SJSA1 (cell line): ENCODE measurements around the gene SLC43A3. TPM values are rescaled to one million over a fixed set of nuclear protein-coding genes. Genes with fewer than 3 reads are reported as not detected.

ENCODE experiments used
- DNase-seq, 2 experiments: peaks; one replicate each; pipeline ENCODE4 v3.0.0-alpha.2; 2015 to 2020; ENCODE audit warnings: low spot score in 2 of 2, low read depth in 1 of 2
- H3K27ac ChIP-seq: fragments of 250-450 bp; sonication (Bioruptor Pico); 2 replicates; pipeline ENCODE4 v1.5.1; 2020; ENCODE audit warnings: mild to moderate bottlenecking, moderate library complexity
- H3K27me3 ChIP-seq: fragments of 250-450 bp; sonication (Bioruptor Pico); replicated peaks from 2 replicates; pipeline ENCODE4 v1.5.1; 2020; ENCODE audit warnings: mild to moderate bottlenecking, moderate library complexity
- H3K36me3 ChIP-seq: fragments of 250-450 bp; sonication (Bioruptor Pico); 2 replicates; pipeline ENCODE4 v1.5.1; 2020; ENCODE audit warnings: mild to moderate bottlenecking
- H3K4me1 ChIP-seq: fragments of 250-450 bp; sonication (Bioruptor Pico); replicated peaks from 2 replicates; pipeline ENCODE4 v1.6.1; 2021; ENCODE audit warnings: mild to moderate bottlenecking
- H3K4me3 ChIP-seq: fragments of 250-450 bp; sonication (Bioruptor Pico); 2 replicates; pipeline ENCODE4 v1.5.1; 2020; ENCODE audit warnings: mild to moderate bottlenecking
- H3K9me3 ChIP-seq: fragments of 250-450 bp; sonication (Bioruptor Pico); replicated peaks from 2 replicates; pipeline ENCODE4 v1.5.1; 2020; ENCODE audit warnings: mild to moderate bottlenecking
- total RNA-seq: library from RNA; depleted of rRNA; stranded (reverse); fragments of >200 nt; shearing (Covaris generic); gene quantifications from 2 replicates; pipeline ENCODE4 v1.2.3, GENCODE V29; 2014

The SLC43A3 gene
- total RNA-seq, 1 experiment from 2014 or later = 62.2 TPM

DNA sequence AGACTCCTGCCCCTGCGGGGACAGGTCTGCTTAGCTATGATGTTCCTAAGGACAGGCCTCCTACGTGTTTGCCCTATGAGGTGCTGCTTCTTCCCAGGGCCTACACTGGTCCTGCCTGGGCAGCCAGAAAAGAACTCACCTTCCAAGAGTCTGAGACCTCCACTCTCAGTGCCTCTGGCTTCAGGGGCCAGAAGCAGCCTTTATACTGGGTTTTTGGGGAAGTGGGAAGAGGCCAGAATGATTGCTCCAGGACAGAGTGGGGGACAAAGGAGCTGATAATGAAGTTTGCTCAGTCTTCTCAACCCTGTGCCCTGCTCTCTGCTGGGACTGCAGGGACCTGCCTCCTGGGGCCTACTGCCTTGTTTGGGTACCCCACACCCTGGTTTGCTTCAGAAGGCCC is 45.9 kb downstream of the SLC43A3 start, which contains the start of gene PRG3:
Gene PRG3 (minus strand): TSS at position 176 of the 400 bp plus-strand sequence. CDS start 442 bp downstream, outside the sequence.
- no peak within 1 kb of the TSS for H3K4me3 ChIP-seq
- no peak within 1 kb of the TSS for H3K27ac ChIP-seq
- H3K27me3 ChIP-seq = peaks cover 13% of the 10 kb centered on the region
- no peaks in the 10 kb centered on the region for H3K9me3 ChIP-seq
- no peak for DNase-seq
- H3K36me3 ChIP-seq = no peaks in the 10 kb centered on the region
- no peaks in the 10 kb centered on the region for H3K4me1 ChIP-seq

DNA sequence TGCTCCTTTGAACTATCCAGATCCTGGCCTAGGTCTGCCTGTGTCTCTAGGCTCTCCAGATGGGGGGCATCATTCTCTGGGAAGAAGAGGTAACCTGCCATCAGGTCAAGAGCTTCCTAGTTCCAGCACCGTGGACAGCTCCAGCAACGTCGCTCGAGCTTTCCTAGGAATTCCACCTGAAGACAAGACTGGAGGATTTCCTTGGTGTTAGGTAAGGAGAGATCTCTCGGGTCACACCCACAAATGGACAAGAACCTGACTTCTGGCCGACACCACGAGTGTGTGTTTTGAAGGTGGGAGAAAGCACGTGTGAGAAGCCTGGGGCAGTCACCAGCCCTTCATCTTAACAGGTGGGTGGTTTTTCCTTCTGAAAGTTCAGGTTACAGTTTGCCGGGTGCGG is 47.2 kb downstream of the SLC43A3 start:
- no peak for DNase-seq
- H3K9me3 ChIP-seq = no peaks in the 10 kb centered on the region
- H3K4me1 ChIP-seq = no peaks in the 10 kb centered on the region
- peaks cover 8% of the 10 kb centered on the region for H3K27me3 ChIP-seq
- no peak overlapping the region for H3K4me3 ChIP-seq
- no peak overlapping the region for H3K27ac ChIP-seq
- no peaks in the 10 kb centered on the region for H3K36me3 ChIP-seq

DNA sequence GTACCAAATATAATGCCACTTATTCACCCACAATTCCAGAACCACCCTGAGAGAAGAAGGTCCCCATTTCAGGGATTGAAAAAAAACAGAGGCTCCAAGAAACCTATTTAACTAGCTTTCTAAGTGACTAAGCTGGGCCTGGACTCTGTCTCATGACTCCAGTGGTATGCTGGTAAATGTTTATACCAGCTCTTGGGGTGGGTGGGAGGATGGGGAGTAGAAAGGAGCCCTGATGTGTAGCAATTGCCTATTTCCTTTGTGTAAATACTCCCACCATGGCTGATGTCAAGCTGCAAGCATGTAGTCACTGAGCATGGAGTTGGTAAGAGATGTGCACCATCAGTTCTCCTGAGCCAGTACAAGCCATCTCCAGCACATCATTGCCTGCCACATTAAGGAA is 48.7 kb downstream of the SLC43A3 start:
- Histone ChIP-seq H3K27ac (no peak overlapping the region), H3K27me3 (0 out of 2 replicates have a peak, but pooled peaks cover 3% of the 10 kb centered on the region), H3K4me3 (no peak overlapping the region), H3K36me3 (no peaks in the 10 kb centered on the region), H3K9me3 (no peaks in the 10 kb centered on the region), H3K4me1 (no peaks in the 10 kb centered on the region)
- DNase-seq = no peak

DNA sequence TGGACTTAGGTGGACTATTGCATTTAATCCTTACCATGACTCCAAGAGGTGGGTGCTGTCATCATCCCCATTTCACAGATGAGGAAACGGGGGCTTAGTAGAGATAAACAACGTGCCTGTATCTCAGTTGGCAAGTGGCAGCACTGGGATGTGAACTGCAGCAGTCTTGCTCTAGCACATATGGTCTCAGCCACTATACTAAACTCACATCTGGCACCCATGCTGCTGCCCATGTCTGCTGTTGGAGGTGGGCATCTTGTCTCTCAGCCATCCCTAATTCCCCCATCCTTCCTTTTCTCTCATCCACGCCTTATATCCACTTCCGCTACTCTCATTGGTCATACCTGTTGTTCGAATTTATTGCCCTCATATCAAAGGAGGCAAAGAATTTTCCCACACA is 49.8 kb downstream of the SLC43A3 start:
- Histone ChIP-seq H3K4me3 (no peak overlapping the region), H3K36me3 (no peaks in the 10 kb centered on the region), H3K27ac (no peak overlapping the region), H3K4me1 (no peaks in the 10 kb centered on the region), H3K27me3 (0 out of 2 replicates have a peak, but pooled peaks cover 3% of the 10 kb centered on the region), H3K9me3 (no peaks in the 10 kb centered on the region)
- no peak for DNase-seq

DNA sequence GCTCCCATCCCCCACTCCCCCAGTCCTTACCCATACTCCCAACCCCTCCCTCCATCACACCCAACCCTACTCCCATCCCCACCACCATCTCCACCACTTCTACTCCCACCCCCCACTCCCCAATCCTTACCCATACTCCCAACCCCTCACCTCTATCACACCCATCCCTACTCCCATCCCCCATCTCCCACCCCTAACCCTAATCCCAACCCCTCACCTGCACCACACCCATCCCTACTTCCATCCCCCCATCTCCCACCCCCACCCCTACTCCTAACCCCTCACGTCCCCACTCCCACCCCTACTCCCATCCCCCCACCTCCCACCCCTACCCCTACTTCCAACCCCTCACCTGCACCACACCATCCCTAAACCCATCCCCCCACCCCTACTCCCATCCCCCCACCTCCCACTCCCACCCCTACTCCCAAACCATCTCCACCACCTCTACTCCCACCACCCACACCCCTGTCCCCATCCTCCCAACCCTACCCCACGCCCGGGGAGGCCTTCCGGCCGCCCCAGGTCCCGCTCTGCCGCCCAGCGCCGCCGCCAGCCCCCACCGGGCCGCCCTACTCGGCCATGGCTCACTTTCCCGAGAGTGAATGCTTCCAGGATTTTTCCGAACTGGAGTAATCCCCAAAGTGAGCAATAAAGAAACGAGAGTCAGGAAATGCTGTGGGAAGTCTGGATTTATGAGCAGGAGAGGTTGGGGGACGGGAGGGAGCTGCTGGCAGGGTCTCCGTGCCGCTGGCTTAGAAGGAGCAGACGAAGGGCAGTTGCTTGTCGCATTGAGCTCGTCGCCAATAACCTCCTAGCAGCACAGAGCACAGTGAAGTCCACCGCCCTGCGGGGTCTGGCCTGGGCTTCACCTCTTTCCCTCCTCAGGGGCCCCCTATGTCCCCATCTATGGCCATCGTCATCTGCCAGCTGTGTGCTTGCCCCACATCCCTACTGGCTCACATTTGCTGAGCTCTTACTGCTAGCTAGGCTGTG is 50.5 kb downstream of the SLC43A3 start:
- Histone ChIP-seq H3K9me3 (no peaks in the 10 kb centered on the region), H3K4me1 (no peaks in the 10 kb centered on the region), H3K27me3 (0 out of 2 replicates have a peak, but pooled peaks cover 3% of the 10 kb centered on the region), H3K4me3 (no peak overlapping the region), H3K27ac (no peak overlapping the region), H3K36me3 (no peaks in the 10 kb centered on the region)
- no peak for DNase-seq

DNA sequence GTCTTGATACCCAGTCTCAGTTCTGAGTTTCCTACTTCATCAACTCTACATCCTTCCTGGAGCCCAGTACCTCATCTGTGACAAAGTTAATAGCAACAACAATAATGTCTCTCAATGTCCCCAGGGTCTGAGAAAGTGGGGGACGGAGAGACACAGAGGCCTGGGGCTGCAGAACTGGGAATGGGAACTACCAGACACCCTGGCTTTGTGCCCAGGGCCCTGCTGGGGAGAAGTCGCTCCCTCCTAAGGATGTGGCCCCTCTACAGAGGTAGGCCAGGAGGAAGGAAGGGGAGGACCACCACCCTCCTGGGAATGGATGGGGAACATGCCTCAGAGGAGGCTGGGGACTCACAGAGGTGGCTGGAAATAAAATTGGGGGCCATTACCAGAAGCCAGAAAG is 51.4 kb downstream of the SLC43A3 start:
- Histone ChIP-seq H3K36me3 (no peaks in the 10 kb centered on the region), H3K4me1 (no peaks in the 10 kb centered on the region), H3K27me3 (0 out of 2 replicates have a peak, but pooled peaks cover 3% of the 10 kb centered on the region), H3K9me3 (no peaks in the 10 kb centered on the region), H3K4me3 (no peak overlapping the region), H3K27ac (no peak overlapping the region)
- no peak for DNase-seq

DNA sequence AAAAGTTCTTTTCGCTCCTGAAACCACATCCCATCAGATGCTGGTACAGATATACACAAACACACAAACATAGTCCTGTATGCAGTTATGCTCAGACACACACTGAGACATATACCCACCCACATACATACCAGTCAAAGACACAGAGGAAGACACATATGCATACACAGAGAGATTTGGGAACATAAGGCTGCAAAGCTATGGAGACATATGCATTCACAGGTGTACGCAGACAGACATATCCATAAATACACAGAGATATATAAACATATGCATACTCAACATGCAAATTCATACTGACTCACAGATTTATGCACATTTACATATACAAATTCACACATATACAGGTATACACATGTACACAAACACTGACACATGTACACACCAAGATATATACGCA is 52.0 kb downstream of the SLC43A3 start:
- DNase-seq = no peak
- Histone ChIP-seq H3K4me1 (no peaks in the 10 kb centered on the region; the same call in 1 of the 2 replicates), H3K27ac (no peak overlapping the region), H3K4me3 (no peak overlapping the region), H3K27me3 (0 out of 2 replicates have a peak, but pooled peaks cover 3% of the 10 kb centered on the region), H3K36me3 (no peaks in the 10 kb centered on the region), H3K9me3 (no peaks in the 10 kb centered on the region)

DNA sequence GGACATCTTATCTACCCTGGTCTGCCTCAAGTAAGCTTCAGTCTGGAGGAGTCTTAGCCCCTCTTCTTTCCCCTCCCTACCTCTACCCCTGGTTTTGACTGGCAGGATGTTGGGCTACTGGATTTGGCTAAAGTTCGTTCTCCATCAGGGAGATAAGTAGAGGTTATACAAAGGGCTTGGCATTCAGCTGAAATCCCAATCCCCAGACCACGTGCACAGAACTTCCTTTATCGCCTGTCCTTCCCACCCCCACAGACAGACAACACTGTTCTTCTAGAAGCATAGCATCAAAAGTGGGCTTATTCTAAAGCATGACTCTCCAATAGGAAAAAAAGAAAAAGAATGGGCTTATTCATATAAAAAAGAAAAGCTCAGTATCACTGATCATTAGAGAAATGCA is 53.8 kb downstream of the SLC43A3 start:
- no peak overlapping the region for H3K4me3 ChIP-seq
- H3K9me3 ChIP-seq = no peaks in the 10 kb centered on the region
- DNase-seq = no peak
- H3K36me3 ChIP-seq = no peaks in the 10 kb centered on the region
- H3K27me3 ChIP-seq = no peaks in the 10 kb centered on the region
- H3K4me1 ChIP-seq = no peaks in the 10 kb centered on the region; the same call in 1 of the 2 replicates
- H3K27ac ChIP-seq = no peak overlapping the region

DNA sequence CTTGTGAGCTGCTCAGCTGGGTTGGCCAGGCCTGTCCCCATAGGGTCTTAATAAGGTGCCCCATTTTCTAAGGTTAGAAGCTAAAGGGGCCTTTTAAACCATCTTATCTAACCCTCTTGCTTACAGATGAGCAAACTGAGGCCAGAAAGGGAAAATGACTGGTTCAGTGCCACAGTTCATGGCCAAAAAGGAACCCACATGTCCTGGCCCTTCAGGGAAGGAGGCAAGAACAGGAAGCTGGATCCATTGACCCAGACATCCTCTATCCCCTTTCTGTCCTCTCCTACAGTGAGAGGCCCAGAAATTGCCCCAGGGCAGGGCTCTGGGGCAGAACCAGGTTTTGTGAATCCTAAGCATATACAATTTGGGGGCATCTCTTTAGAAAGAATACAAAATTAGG is 56.0 kb downstream of the SLC43A3 start:
- Histone ChIP-seq H3K4me3 (no peak overlapping the region), H3K27ac (no peak overlapping the region)
- no peak for DNase-seq

DNA sequence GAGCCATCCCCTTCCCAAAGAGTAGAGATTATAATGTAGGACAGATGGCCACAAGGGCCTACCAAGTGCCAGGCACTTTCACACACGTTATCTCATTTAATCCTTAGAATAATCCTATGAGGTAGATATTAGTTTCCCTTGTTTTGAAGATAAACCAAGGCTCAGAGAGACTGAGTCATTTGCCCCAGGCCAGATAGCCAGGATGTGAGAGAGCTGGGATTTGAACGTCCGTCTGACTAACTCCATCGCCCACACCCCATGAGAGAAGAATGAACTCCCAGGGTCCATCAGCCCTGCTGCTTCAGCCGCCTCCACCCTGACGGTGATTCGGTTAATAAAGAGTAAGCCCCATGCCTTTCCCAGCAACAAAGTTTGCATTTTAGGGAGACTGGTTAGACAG is 56.7 kb downstream of the SLC43A3 start:
- no peak overlapping the region for H3K4me3 ChIP-seq
- DNase-seq = no peak
- H3K9me3 ChIP-seq = no peaks in the 10 kb centered on the region
- no peaks in the 10 kb centered on the region for H3K36me3 ChIP-seq
- H3K27me3 ChIP-seq = peaks cover 3% of the 10 kb centered on the region; the same call in 1 of the 2 replicates
- no peak overlapping the region for H3K27ac ChIP-seq
- H3K4me1 ChIP-seq = no peaks in the 10 kb centered on the region; the same call in 1 of the 2 replicates

More for the DNA sequence above, 56.0 kb downstream of the SLC43A3 start:
- Histone ChIP-seq H3K27me3 (peaks cover 3% of the 10 kb centered on the region; the same call in 1 of the 2 replicates), H3K9me3 (no peaks in the 10 kb centered on the region), H3K36me3 (no peaks in the 10 kb centered on the region), H3K4me1 (no peaks in the 10 kb centered on the region; the same call in 1 of the 2 replicates)

DNA sequence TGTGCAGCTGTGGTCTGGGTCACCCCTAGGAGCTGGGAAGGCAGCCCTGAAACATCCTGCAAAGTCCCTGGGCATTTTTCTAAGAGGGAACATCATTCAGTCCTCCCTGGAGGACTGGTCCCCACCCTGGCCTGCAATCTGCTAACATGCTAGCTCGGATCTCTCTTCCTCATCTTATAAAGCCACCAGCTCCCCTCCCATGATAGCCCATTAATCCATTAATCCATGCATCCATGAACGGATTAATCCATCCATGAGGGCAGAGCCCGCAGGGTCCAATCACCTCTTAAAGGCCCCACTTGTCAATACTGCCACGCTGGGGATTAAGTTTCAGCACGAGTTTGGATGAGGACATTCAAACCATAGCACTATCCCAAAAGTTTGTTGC is 58.1 kb downstream of the SLC43A3 start:
- no peaks in the 10 kb centered on the region for H3K36me3 ChIP-seq
- no peak overlapping the region for H3K4me3 ChIP-seq
- peaks cover 3% of the 10 kb centered on the region; the same call in 1 of the 2 replicates for H3K27me3 ChIP-seq

DNA sequence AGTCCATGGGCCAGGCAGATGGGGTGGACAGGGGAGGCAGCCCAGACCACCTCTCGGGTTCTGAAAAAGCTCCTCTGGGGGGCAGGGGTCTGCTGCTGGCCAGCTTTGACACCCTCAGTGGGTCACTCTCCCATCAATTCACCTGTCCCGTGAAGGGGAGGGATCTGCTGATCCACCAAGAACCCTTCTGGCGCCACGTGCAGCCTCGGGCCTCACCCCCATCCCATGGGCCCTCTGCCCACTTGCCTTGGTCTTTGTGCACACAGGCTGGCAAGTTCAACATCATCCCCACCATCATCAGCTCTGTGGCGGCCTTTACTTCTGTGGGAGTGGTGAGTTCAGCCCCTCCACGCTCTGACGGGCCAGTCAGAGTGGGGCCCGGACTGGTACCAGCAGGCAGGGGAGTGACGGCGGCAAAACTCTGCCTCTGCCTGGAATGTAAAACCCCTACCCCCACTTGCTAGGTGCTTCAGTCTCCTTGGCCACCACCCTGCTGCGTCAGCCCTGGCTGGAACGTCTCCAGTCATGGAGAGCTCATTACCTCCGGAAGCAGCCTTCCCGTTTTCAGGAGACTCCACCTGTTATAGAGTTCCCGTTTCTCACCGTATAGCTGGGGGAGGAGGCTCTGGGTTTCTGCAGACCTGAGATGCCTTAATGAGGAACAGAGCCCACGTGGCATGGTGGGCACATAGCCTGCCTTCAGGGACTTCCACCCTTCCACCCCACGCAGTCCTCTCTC is 58.6 kb downstream of the SLC43A3 start:
- Histone ChIP-seq H3K27ac (no peak overlapping the region), H3K9me3 (no peaks in the 10 kb centered on the region), H3K36me3 (no peaks in the 10 kb centered on the region), H3K4me3 (no peak overlapping the region), H3K4me1 (no peaks in the 10 kb centered on the region; the same call in 1 of the 2 replicates), H3K27me3 (peaks cover 3% of the 10 kb centered on the region; the same call in 1 of the 2 replicates)
- no peak for DNase-seq

More for the DNA sequence above, 58.1 kb downstream of the SLC43A3 start:
- no peaks in the 10 kb centered on the region; the same call in 1 of the 2 replicates for H3K4me1 ChIP-seq
- H3K9me3 ChIP-seq = no peaks in the 10 kb centered on the region
- H3K27ac ChIP-seq = no peak overlapping the region
- no peak for DNase-seq

DNA sequence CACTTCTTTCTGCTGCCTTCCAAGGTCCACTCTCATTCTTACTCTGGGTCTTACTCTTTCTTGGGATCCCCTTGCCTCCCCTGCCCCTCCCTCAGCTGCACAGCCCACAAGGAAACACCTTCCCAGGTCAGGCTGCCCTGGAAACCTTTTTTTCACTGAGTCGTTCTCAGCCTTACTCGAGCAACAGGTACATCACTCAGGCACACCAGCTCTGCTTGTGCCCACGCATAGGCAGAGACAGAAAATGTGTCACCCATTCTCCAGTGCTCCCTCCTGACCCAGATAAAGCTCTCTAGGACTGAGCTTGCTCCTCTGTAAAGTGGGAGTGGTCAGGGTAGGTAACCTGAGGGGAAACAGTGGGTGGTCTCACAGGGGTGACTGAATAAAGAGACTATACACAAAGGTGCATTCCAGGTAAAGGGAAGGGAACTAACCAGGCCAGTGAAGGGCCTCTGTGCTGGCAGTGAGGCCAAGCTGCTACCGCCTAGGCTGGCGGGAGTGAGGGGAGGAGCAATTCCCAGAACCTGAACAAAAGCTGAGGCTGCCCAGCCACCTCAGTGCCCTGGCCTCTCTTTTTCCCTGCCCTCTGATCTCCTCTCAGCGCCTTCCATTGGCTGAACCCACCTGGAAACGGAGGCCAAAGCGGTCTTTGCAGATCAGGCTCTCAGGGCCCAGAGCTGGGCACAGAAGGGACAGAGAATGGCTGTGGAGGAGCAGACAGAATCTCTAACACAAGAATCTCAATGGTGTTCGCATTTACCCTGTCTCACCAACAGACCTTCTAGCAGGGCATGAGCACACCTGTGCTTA is 61.9 kb downstream of the SLC43A3 start:
- H3K27me3 ChIP-seq = peaks cover 6% of the 10 kb centered on the region

More for the DNA sequence above, 61.9 kb downstream of the SLC43A3 start:
- DNase-seq = no peak
- Histone ChIP-seq H3K4me3 (no peak overlapping the region), H3K36me3 (no peaks in the 10 kb centered on the region), H3K9me3 (no peaks in the 10 kb centered on the region), H3K4me1 (no peaks in the 10 kb centered on the region; the same call in 1 of the 2 replicates), H3K27ac (no peak overlapping the region)
